CD14-positive monocyte (primary cell): Measurements from ENCODE around the gene PDLIM5. TPM values are rescaled to one million over a fixed set of nuclear protein-coding genes. Genes with fewer than 3 reads are reported as not detected.

Experiments used
- DNase-seq, 3 donors: peaks; one replicate each; pipeline ENCODE4 v3.0.0-alpha.2; 2011 to 2022
- H2AFZ ChIP-seq: 2 replicates; pipeline ENCODE4 v1.6.0; 2012; ENCODE audit warnings: mild to moderate bottlenecking, low read depth, low read length, inconsistent platforms; ENCODE audit not compliant: insufficient read depth, poor library complexity, severe bottlenecking
- H3K27ac ChIP-seq, 2 donors: 1 replicate in 1 of 2; 2 replicates in 1 of 2; pipeline ENCODE4 v1.5.1; 2012 to 2013; ENCODE audit warnings: low read length in 2 of 2, control low read depth in 1 of 2, inconsistent platforms in 1 of 2, low read depth in 1 of 2, mild to moderate bottlenecking in 1 of 2
- H3K27me3 ChIP-seq, 2 donors: one replicate each; pipeline versions ENCODE4 v1.6.0 to v1.6.1; 2011 to 2013; ENCODE audit warnings: low read length in 2 of 2; ENCODE audit not compliant: control insufficient read depth in 2 of 2, insufficient read depth in 2 of 2
- H3K36me3 ChIP-seq, 2 donors: replicated peaks in 1 of 2; 1 replicate in 1 of 2; 2 replicates in 1 of 2; pipeline versions ENCODE4 v1.5.1 to v1.6.1; 2012 to 2013; ENCODE audit warnings: low read length in 2 of 2, control low read depth in 1 of 2, inconsistent platforms in 1 of 2, mild to moderate bottlenecking in 1 of 2; ENCODE audit not compliant: insufficient read depth in 2 of 2, control insufficient read depth in 1 of 2
- H3K4me1 ChIP-seq, 2 donors: 1 replicate in 1 of 2; 2 replicates in 1 of 2; pipeline versions ENCODE4 v1.5.1 to v1.6.1; 2012 to 2013; ENCODE audit warnings: low read length in 2 of 2, control low read depth in 1 of 2, inconsistent platforms in 1 of 2, mild to moderate bottlenecking in 1 of 2, moderate library complexity in 1 of 2; ENCODE audit not compliant: insufficient read depth in 2 of 2, control insufficient read depth in 1 of 2
- H3K4me2 ChIP-seq: replicated peaks from 2 replicates; pipeline ENCODE3; 2012; ENCODE audit warnings: low read length, moderate library complexity, mild to moderate bottlenecking; ENCODE audit not compliant: poor library complexity, severe bottlenecking; ENCODE audit errors: extremely low read depth
- H3K4me3 ChIP-seq, 3 experiments: fragments of 200-600 bp in 1 of 3; sonication (generic) in 1 of 3; replicated peaks in 1 of 3; 1 replicate in 2 of 3; 2 replicates in 1 of 3; pipeline ENCODE4 v1.5.1; 2011 to 2013; ENCODE audit warnings: low read length in 3 of 3, mild to moderate bottlenecking in 3 of 3, control low read depth in 2 of 3, low read depth in 2 of 3, inconsistent platforms in 1 of 3, moderate library complexity in 1 of 3
- H3K79me2 ChIP-seq: 2 replicates; pipeline ENCODE4 v1.6.0; 2012; ENCODE audit warnings: mild to moderate bottlenecking, control low read depth, inconsistent platforms, low read length, moderate library complexity; ENCODE audit not compliant: insufficient read depth
- H3K9ac ChIP-seq: 2 replicates; pipeline ENCODE4 v1.6.0; 2017; ENCODE audit warnings: low read length, mild to moderate bottlenecking; ENCODE audit not compliant: insufficient read depth, poor library complexity, severe bottlenecking
- H3K9me3 ChIP-seq, 2 donors: replicated peaks in 1 of 2; 1 replicate in 1 of 2; 2 replicates in 1 of 2; pipeline versions ENCODE4 v1.5.1 to v1.6.1; 2012 to 2013; ENCODE audit warnings: low read length in 2 of 2, control low read depth in 1 of 2; ENCODE audit not compliant: control insufficient read depth in 1 of 2, insufficient read depth in 1 of 2
- H4K20me1 ChIP-seq: 2 replicates; pipeline ENCODE4 v1.6.0; 2012; ENCODE audit warnings: mild to moderate bottlenecking, low read length, control low read depth, moderate library complexity; ENCODE audit not compliant: insufficient read depth
- H3K27ac Mint-ChIP-seq, 7 donors: one replicate each; pipeline ENCODE4 v1.8.0; 2020; ENCODE audit warnings: mild to moderate bottlenecking in 7 of 7, mixed read lengths in 7 of 7, moderate library complexity in 6 of 7, inconsistent platforms in 2 of 7
- H3K27me3 Mint-ChIP-seq, 3 donors: one replicate each; pipeline ENCODE4 v1.8.0; 2021 to 2022; ENCODE audit warnings: low read depth in 3 of 3, mild to moderate bottlenecking in 3 of 3, mixed read lengths in 3 of 3, moderate library complexity in 3 of 3, inconsistent platforms in 1 of 3
- H3K36me3 Mint-ChIP-seq, 2 donors: one replicate each; pipeline ENCODE4 v1.8.0; 2020; ENCODE audit warnings: mixed read lengths in 2 of 2, inconsistent platforms in 1 of 2, mild to moderate bottlenecking in 1 of 2
- H3K4me1 Mint-ChIP-seq: one replicate; pipeline ENCODE4 v1.8.0; 2020; ENCODE audit warnings: mild to moderate bottlenecking, mixed read lengths
- H3K4me3 Mint-ChIP-seq, 2 donors: one replicate each; pipeline ENCODE4 v1.8.0; 2020; ENCODE audit warnings: mild to moderate bottlenecking in 2 of 2, mixed read lengths in 2 of 2, moderate library complexity in 1 of 2
- H3K9me3 Mint-ChIP-seq, 7 donors: one replicate each; pipeline ENCODE4 v1.8.0; 2020 to 2022; ENCODE audit warnings: mixed read lengths in 7 of 7, mild to moderate bottlenecking in 6 of 7, moderate library complexity in 6 of 7, inconsistent platforms in 2 of 7
- WGBS: methylation state at CpG from one replicate; pipeline ENCODE4 v1.1.5; 2013; ENCODE audit warnings: missing lambda C conversion rate; ENCODE audit not compliant: insufficient coverage; 5-methylcytosine and 5-hydroxymethylcytosine counted together
- intact Hi-C, 2 donors: fragments of 100-400 bp; cut with micrococcal nuclease; formaldehyde crosslinking; loops; one replicate each; pipeline versions ENCODE4 v1.15.0 to v1.15.1; 2023
- polyA plus RNA-seq, 3 donors: library from polyadenylated mRNA; depleted of rRNA in 1 of 3; unstranded in 2 of 3; stranded (reverse) in 1 of 3; fragments of 300-500 nt in 2 of 3; fragments of >200 nt in 1 of 3; fragmentation: Illumina TruSeq in 2 of 3; gene quantifications; 1 replicate in 2 of 3; 2 replicates in 1 of 3; pipeline ENCODE4 v1.2.3, GENCODE V29; 2012 to 2021
- TF ChIP-seq, protein P1 (sequence below): fragments of 200-600 bp; IDR thresholded peaks from one replicate; pipeline ENCODE4 v1.8.0; 2022; ENCODE audit warnings: antibody characterized with exemption, mild to moderate bottlenecking

Gene PDLIM5
- polyA plus RNA-seq, 3 donors = 75.3 to 105 (median 80.9) TPM

DNA sequence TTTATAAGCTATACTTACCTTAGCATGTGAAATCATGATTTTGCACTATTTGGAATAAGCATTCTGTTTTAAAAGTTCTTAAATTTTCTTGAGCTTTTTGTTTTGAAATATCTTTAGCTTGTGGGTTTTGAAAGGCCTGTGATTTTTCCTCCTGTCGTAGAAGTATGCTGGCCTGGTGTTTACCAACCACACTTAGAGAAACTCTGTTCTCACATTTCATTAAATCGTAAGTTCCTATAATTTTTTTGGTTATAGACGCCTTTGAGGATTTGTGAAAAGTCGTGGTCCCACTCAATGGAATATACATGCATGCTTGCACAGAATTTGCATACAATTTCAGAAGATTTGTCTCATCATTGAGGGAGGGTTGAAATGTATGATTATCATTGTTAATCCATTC, 63.6 kb downstream of the PDLIM5 start:
- TF ChIP-seq, protein P1, sequence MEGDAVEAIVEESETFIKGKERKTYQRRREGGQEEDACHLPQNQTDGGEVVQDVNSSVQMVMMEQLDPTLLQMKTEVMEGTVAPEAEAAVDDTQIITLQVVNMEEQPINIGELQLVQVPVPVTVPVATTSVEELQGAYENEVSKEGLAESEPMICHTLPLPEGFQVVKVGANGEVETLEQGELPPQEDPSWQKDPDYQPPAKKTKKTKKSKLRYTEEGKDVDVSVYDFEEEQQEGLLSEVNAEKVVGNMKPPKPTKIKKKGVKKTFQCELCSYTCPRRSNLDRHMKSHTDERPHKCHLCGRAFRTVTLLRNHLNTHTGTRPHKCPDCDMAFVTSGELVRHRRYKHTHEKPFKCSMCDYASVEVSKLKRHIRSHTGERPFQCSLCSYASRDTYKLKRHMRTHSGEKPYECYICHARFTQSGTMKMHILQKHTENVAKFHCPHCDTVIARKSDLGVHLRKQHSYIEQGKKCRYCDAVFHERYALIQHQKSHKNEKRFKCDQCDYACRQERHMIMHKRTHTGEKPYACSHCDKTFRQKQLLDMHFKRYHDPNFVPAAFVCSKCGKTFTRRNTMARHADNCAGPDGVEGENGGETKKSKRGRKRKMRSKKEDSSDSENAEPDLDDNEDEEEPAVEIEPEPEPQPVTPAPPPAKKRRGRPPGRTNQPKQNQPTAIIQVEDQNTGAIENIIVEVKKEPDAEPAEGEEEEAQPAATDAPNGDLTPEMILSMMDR = no peak
- Histone ChIP-seq H3K27me3 (no peaks in the 10 kb centered on the region), H3K9ac (no peak overlapping the region), H2AFZ (no peak overlapping the region), H3K4me2 (no peak overlapping the region), H3K4me3 (no peak overlapping the region), H3K27ac (no peak overlapping the region), H4K20me1 (peaks cover 68% of the 10 kb centered on the region), H3K79me2 (no peaks in the 10 kb centered on the region), H3K9me3 (no peaks in the 10 kb centered on the region), H3K4me1 (peaks cover 23 to 26% of the 10 kb centered on the region in 2 donors), H3K36me3 (no peaks in the 10 kb centered on the region)
- H3K4me3 Mint-ChIP-seq = no peak overlapping the region
- H3K27ac Mint-ChIP-seq = no peak overlapping the region
- no peak for DNase-seq
- no CpG with 5 or more reads among the region's 4 CpGs for WGBS
- peaks cover 0 to 2% (median 0%) of the 10 kb centered on the region in 7 donors for H3K9me3 Mint-ChIP-seq
- no peaks in the 10 kb centered on the region for H3K27me3 Mint-ChIP-seq
- intact Hi-C loops = no loop called here
- H3K36me3 Mint-ChIP-seq = peaks cover 6 to 9% of the 10 kb centered on the region in 2 donors
- H3K4me1 Mint-ChIP-seq = peaks cover 24% of the 10 kb centered on the region

DNA sequence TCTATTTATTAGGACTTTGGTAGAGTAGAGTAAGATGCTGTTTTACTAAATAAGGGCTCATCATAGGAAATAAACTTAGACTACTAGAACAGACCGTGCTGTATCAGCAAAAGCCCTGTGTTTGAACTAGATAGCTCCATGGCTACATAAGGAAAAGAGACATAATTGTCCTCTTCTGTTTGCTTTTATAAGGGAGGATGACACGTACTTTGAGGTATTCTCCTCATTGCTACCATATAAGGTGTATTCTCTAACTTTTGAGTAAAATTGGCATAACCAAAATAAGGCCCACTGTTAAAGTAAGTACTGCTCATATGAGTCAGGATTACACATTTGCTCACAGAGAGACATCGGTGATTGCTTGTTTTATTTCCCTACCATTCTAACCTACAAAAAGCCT, 64.3 kb downstream of the PDLIM5 start:
- no peak overlapping the region for H3K4me3 Mint-ChIP-seq
- H3K9me3 Mint-ChIP-seq = peaks cover 0 to 2% (median 0%) of the 10 kb centered on the region in 7 donors
- TF ChIP-seq, protein P1 = no peak
- Histone ChIP-seq H3K27ac (no peak overlapping the region), H3K27me3 (no peaks in the 10 kb centered on the region), H3K36me3 (no peaks in the 10 kb centered on the region), H4K20me1 (peaks cover 70% of the 10 kb centered on the region), H2AFZ (no peak overlapping the region), H3K9ac (no peak overlapping the region), H3K4me3 (no peak overlapping the region), H3K4me1 (peaks cover 25 to 33% of the 10 kb centered on the region in 2 donors), H3K79me2 (no peaks in the 10 kb centered on the region), H3K4me2 (no peak overlapping the region), H3K9me3 (no peaks in the 10 kb centered on the region)
- intact Hi-C loops = no loop called here
- H3K36me3 Mint-ChIP-seq = peaks cover 6 to 9% of the 10 kb centered on the region in 2 donors
- no peaks in the 10 kb centered on the region for H3K27me3 Mint-ChIP-seq
- H3K4me1 Mint-ChIP-seq = peaks cover 31% of the 10 kb centered on the region
- WGBS = no CpG with 5 or more reads among the region's 3 CpGs
- DNase-seq = no peak
- H3K27ac Mint-ChIP-seq = no peak overlapping the region
